Kidney (tissue), 14 donors: Measurements from ENCODE around the gene KIAA1549. TPM values are rescaled to one million over a fixed set of nuclear protein-coding genes. Genes with fewer than 3 reads are reported as not detected.

Experiments
- DNase-seq, 5 donors: peaks; one replicate each; pipeline ENCODE4 v3.0.0-alpha.2; 2013 to 2020
- FAIRE-seq: peaks from 2 replicates; lab custom pipeline; 2012; peaks lifted over from hg19 to GRCh38; lab: Jason Lieb, UNC
- H3K27ac ChIP-seq, 2 donors: one replicate each; pipeline ENCODE4 v1.7.0; 2013; ENCODE audit warnings: low read depth in 2 of 2, low read length in 2 of 2, inconsistent platforms in 1 of 2
- H3K27me3 ChIP-seq: one replicate; pipeline ENCODE4 v1.7.1; 2013; ENCODE audit warnings: low read length, inconsistent platforms; ENCODE audit not compliant: control insufficient read depth, insufficient read depth
- H3K36me3 ChIP-seq, 3 donors: one replicate each; pipeline versions ENCODE4 v1.7.0 to v1.7.1; 2013; ENCODE audit warnings: low read length in 3 of 3, control low read depth in 1 of 3, inconsistent platforms in 1 of 3; ENCODE audit not compliant: insufficient read depth in 3 of 3, control insufficient read depth in 2 of 3
- H3K4me1 ChIP-seq, 3 donors: one replicate each; pipeline versions ENCODE4 v1.7.0 to v1.7.1; 2013; ENCODE audit warnings: low read length in 3 of 3, inconsistent platforms in 1 of 3, low read depth in 1 of 3; ENCODE audit not compliant: control insufficient read depth in 2 of 3, insufficient read depth in 2 of 3
- H3K4me3 ChIP-seq, 3 donors: one replicate each; pipeline versions ENCODE4 v1.7.0 to v1.8.1; 2013; ENCODE audit warnings: low read length in 3 of 3, control low read depth in 1 of 3, inconsistent platforms in 1 of 3
- H3K9ac ChIP-seq, 3 donors: one replicate each; pipeline versions ENCODE4 v1.7.0 to v1.7.1; 2013; ENCODE audit warnings: low read length in 3 of 3, control low read depth in 1 of 3, inconsistent platforms in 1 of 3
- H3K9me3 ChIP-seq, 3 donors: one replicate each; pipeline versions ENCODE4 v1.7.0 to v1.7.1; 2013; ENCODE audit warnings: low read length in 3 of 3, control low read depth in 1 of 3, inconsistent platforms in 1 of 3; ENCODE audit not compliant: control insufficient read depth in 2 of 3, insufficient read depth in 1 of 3
- intact Hi-C: fragments of 100-400 bp; cut with DNase I; formaldehyde crosslinking; loops from one replicate; pipeline ENCODE4 v1.11.1; 2022
- polyA plus RNA-seq: library from polyadenylated mRNA; stranded (reverse); fragments of 350-450 nt; fragmentation: Illumina TruSeq; extraction: RNeasy Lipid Tissue Mini Kit (QIAGEN cat#74804); gene quantifications from one replicate; pipeline ENCODE4 v1.2.3, GENCODE V29; 2014; ENCODE audit warnings: low read depth, low replicate concordance; ENCODE audit not compliant: insufficient read depth
- total RNA-seq: library from RNA; stranded (reverse); fragmentation: NEBNext Ultra II Directional; extraction: Animal tissue kit (Norgen Biotek cat#: 25700); gene quantifications from one replicate; pipeline ENCODE4 v1.2.1, GENCODE V29; 2021
- TF ChIP-seq, protein P1 (sequence below): IDR thresholded peaks from 3 replicates; pipeline ENCODE4 v1.5.1; 2012; ENCODE audit warnings: mild to moderate bottlenecking, moderate library complexity, borderline replicate concordance; ENCODE audit not compliant: insufficient read depth; ENCODE audit errors: extremely low read depth
- donor health status: control.
- donor health status: control.
- donor health status: control.
- donor health status: control.
- donor health status: control.
- donor health status: DM: yes; HTN: yes; CAD: no.
- donor health status: Normal renal cell carcinoma (clear cell type).

Gene KIAA1549
- total and polyA plus RNA-seq, 2 donors from 2014 or later = 1.8 to 10.1 TPM

DNA sequence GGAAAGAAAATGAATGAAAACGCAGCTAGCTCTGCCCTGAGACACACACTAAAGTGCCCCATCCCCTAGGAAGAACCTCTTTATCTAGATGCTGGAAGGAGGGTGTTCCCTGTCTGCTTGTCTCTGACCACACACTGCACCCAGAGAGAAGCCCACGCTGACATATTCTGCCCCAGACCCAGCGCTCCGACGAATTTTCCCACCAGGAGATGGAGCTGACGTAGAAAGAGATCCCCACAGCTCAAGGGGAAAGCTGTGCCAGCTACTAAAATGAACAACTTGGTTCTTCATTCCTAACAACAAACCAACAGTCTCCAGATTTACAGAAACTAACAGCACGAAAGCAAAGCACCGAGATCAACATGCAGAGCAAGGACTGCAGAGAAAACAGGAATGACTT is 73.3 kb downstream of the KIAA1549 start:
- Histone ChIP-seq H3K9me3 (no peaks in the 10 kb centered on the region), H3K27ac (no peak overlapping the region), H3K27me3 (no peaks in the 10 kb centered on the region), H3K4me1 (no peaks in the 10 kb centered on the region), H3K9ac (no peak overlapping the region), H3K4me3 (no peak overlapping the region), H3K36me3 (peaks cover 2 to 20% (median 10%) of the 10 kb centered on the region in 3 donors)
- intact Hi-C loops = no loop called here
- DNase-seq = no peak
- TF ChIP-seq, protein P1, sequence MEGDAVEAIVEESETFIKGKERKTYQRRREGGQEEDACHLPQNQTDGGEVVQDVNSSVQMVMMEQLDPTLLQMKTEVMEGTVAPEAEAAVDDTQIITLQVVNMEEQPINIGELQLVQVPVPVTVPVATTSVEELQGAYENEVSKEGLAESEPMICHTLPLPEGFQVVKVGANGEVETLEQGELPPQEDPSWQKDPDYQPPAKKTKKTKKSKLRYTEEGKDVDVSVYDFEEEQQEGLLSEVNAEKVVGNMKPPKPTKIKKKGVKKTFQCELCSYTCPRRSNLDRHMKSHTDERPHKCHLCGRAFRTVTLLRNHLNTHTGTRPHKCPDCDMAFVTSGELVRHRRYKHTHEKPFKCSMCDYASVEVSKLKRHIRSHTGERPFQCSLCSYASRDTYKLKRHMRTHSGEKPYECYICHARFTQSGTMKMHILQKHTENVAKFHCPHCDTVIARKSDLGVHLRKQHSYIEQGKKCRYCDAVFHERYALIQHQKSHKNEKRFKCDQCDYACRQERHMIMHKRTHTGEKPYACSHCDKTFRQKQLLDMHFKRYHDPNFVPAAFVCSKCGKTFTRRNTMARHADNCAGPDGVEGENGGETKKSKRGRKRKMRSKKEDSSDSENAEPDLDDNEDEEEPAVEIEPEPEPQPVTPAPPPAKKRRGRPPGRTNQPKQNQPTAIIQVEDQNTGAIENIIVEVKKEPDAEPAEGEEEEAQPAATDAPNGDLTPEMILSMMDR = no peak
- no peak for FAIRE-seq

DNA sequence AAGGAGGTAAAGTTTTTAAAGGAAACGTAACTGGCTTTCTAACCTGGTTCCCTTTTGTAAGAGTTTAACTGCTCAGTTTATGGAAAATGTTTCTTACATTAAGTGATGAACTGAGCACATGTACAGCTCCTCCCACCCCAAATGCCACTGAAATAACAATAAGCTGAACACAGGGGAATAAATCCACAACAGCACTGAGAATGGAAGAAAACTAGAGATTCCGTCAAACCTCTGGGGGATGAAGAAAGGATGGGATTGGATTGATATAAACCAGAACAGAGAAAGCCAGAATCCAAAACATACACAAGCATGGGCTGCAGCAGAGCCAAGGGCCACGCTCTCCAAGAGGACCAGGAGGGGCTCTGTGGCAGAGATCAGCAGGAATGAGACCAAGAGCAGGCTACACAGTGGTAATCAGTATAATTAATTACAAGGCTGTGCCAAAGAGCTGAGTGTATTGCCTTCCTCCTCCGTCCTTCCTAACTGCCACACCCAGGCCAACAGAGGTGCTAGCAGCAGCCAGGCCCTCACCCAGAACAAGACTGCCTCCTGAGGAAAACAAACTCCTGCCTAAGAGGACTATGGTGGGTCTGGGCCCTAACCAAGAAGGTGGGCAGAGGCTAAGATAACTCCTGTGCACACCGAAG is 73.9 kb downstream of the KIAA1549 start:
- TF ChIP-seq, protein P1 = no peak
- intact Hi-C loops = no loop called here
- DNase-seq (no peak), FAIRE-seq (no peak)
- H3K9ac ChIP-seq = no peak overlapping the region
- no peaks in the 10 kb centered on the region for H3K27me3 ChIP-seq
- no peaks in the 10 kb centered on the region for H3K9me3 ChIP-seq
- H3K4me3 ChIP-seq = no peak overlapping the region
- H3K27ac ChIP-seq = no peak overlapping the region
- no peaks in the 10 kb centered on the region for H3K4me1 ChIP-seq
- H3K36me3 ChIP-seq = peaks cover 2 to 20% (median 10%) of the 10 kb centered on the region in 3 donors

DNA sequence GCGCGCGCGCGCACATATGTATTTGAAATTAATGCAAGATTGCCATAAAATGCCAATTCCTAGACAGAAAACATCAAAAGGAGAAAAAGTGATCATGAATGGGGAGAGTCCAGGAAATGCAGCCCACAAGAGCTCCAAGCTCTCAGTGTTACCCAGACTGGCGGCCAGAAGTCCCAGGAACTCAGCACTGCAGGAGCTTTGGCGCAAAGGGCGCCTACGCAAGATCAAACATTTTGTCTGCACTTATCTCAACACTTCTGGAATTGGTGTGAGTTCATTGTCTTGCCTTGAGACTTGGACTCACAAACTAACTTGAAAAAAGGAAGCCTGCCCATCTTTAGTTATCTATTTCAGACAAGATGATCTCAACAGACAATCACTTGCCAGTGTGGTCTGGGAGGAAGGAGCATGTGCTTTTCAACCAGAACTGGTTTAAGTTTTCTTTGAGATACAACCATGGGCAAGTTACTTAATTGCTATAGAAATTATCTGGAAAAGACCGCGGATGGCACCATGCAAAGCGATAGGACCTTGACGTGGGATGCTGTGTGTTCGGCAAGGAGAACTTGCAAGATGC is 77.2 kb downstream of the KIAA1549 start:
- FAIRE-seq = no peak

More for the DNA sequence above, 77.2 kb downstream of the KIAA1549 start:
- Histone ChIP-seq H3K4me3 (no peak overlapping the region), H3K9me3 (no peaks in the 10 kb centered on the region), H3K36me3 (peaks cover 2 to 15% (median 11%) of the 10 kb centered on the region in 3 donors), H3K27ac (no peak overlapping the region), H3K4me1 (no peaks in the 10 kb centered on the region), H3K27me3 (no peaks in the 10 kb centered on the region), H3K9ac (no peak overlapping the region)
- TF ChIP-seq, protein P1 = no peak
- DNase-seq = no peak
- intact Hi-C loops = no loop called here
